Spleen (tissue), 7 donors: ENCODE measurements around the gene LOXL3.

Source experiments
- CTCF ChIP-seq, 11 experiments: fragments of 200-600 bp in 7 of 11; fragments of 450-650 bp in 4 of 11; sonication (generic) in 4 of 11; IDR thresholded peaks in 8 of 11; conservative IDR thresholded peaks in 3 of 11; 1 replicate in 7 of 11; 2 replicates in 4 of 11; pipeline versions ENCODE4 v1.4.0 to v1.8.0; 2016 to 2021; ENCODE audit warnings: antibody characterized with exemption in 11 of 11, inconsistent platforms in 4 of 11, mild to moderate bottlenecking in 1 of 11
- POLR2AphosphoS5 ChIP-seq, 3 donors: sonication (generic); formaldehyde crosslinking; IDR thresholded peaks; one replicate each; pipeline ENCODE4 v1.5.1; 2017; ENCODE audit warnings: antibody characterized with exemption in 3 of 3
- donor health status: DM: no; HTN: no; CAD: no; lungs with moderate emphysema.
- donor health status: DM: no; HTN: no; CAD: no.
- donor health status: DM: no; HTN: no; CAD: no.

- TF ChIP-seq CTCF (IDR thresholded peaks at IDR 0.05 in 8 of 11, conservative IDR thresholded peaks at IDR 0.05 in 3 of 11) (no peak), POLR2AphosphoS5 (IDR thresholded peaks at IDR 0.05) (no peak)
Observed at GRCh38 chr2:74555610-74556103, 1.9 kb upstream of the LOXL3 start.
